NCI-H2196 (cell line): ENCODE measurements around the gene MTA1.

Experiments
- DNase-seq: peaks from one replicate; lab custom pipeline; 2025; ENCODE audit not compliant: unreplicated experiment; lab: John Stamatoyannopoulos, UW

Gene MTA1

GRCh38 chr14:105474483-105475268 lies 55.0 kb downstream of the MTA1 start, which contains the start of gene CRIP2:
Gene CRIP2 (plus strand): TSS chr14:105474821. CDS start chr14:105474863, 42 bp downstream.
- peak; percentile 61 for DNase-seq

DNA sequence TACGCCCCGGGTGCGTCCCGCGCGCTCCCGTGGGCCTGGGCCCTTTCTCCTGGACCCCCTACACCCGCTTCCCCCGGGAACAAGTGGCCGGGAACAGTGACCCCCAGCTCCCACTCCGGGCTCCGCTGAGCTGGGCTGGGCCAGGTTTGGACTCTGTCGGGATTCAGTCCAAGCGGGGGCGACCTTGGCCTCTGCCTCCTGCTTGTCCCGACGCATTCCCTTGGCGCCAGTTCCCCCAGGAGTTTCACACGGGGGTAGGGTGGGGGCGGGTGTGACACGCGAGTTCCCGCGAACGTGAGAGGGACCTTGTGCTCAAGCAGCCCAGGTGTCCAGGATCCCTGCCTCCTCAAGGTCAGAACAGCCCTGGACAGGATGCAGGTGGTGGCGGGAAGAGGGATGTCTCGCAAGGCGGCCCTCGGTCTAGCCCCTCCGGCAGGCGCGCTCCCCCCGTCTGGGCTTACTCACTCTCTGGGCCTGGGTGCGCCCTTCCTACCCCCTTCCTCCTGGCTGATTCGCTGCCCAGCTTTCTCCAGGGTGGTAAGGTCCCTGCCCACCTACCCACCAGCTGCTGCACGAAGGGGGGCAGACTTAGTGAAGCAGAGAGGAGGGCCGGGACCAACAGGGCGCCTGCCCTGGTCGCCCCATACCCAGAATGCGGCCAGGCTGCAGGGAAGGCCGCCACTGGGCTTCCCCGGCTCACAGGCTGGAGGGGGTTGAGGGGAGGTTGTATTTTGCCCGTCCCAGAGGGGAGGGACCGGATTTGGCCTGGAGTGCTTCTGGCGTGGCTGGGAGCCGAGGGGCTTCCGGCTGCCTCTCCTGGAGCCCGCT lies 55.9 kb downstream of the MTA1 start:
- DNase-seq, result no peak

DNA sequence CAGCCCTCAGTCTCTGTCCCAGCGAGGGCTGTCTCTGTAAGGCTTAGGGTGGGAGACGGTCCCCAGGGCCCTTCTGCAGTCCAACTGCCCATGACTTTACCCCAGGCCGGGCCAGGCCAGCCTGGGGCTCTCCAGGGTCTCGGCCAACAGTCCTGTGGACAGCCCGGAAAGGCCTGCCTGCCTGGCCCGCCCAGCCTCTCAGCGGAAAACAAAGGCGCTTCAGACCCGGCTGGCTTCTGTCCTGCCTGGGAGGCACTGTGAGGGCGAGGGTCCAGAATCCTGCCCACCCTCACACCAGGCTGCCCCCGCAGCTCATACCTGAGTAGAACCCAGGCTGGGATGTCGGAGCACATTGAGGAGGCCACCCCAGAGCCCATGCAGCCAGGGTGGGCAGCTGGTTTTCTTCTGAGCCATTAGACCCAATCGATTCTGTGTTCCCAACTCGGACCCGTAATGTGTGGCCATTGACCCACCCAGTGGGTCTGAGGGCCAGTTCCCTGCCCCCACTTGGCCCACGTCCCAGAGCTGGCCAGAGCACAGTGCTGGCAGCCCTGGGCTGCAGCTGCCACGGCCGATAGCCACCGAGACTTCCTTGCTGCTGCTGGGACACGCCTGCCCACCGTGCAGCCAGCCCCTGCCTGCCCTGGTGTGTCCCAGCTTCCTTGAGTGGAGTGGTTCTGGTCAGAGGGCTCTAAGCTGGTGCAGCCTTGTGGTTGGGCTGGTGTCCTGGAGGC lies 56.6 kb downstream of the MTA1 start:
- DNase-seq, result peak; percentile 53

DNA sequence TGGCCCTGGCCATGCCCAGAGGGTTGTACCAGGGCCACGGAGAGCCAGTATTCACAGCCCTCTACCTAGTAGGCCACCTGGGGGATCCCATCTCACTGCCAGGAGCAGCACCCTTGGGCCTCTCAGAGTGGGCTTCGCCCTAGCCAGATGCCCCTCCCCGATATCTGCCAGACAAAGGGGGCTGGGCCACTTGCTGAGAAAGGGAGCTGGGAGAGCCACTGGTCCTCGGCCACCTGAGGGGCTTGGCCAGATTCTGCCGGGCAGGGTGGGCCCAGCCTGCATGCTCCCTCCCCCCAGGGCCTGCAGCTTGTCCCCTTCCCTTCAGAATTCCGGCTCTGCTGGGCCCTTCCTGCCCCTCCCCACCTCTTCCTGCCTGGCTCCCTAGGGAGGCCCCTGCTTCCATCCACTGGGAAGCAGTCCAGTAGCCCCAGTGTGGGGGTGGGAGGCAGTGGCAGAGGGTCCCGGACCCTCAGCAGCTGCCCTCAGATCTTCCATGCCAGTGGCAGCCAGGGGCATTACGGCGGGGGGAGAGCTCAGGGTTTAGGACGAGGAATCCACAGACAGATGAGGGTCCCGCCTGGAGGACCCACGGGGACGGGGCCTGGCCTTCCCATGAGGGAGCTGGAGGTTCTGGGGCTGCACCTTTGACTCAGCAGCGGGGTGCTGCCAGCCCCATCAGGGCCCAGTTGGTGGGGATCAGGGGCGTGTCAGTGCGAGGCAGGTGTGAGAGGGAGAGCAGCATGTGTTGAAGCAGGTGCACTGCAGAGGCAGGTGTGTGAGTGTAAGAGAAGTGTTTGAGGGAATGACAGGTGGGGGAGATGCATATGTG lies 57.4 kb downstream of the MTA1 start:
- DNase-seq, result no peak

DNA sequence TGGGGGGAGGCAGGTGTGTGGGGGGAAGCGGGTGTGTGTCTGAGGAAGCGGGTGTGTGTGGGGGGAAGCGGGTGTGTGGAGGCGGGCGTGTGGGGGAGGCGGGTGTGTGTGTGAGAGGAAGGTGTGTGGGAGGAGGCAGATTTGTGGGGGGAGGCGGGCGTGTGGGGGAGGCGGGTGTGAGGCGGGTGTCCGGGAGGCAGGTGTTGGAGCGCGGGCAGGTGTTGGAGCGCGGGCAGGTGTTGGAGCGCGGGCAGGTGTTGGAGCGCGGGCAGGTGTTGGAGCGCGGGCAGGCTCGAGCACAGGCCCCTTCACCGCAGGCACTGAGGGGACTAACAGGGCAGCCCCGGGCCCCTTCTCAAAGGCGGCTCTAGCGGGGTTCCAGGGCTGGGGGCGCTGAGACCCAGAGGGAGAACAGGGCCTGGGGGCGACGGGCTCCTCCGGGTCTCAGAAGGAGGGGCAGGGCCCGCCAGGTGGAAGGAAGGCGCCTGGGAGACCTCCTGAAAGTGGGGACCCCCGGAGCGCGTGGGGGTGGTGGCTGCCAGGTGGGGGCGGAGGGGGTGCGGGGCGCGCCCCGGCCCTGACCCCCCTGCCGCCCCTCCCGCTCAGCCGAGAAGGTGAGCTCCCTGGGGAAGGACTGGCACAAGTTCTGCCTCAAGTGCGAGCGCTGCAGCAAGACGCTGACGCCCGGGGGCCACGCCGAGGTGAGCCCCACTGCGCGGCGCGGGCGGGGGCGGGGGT lies 58.2 kb downstream of the MTA1 start:
- DNase-seq, result peak; percentile 25

DNA sequence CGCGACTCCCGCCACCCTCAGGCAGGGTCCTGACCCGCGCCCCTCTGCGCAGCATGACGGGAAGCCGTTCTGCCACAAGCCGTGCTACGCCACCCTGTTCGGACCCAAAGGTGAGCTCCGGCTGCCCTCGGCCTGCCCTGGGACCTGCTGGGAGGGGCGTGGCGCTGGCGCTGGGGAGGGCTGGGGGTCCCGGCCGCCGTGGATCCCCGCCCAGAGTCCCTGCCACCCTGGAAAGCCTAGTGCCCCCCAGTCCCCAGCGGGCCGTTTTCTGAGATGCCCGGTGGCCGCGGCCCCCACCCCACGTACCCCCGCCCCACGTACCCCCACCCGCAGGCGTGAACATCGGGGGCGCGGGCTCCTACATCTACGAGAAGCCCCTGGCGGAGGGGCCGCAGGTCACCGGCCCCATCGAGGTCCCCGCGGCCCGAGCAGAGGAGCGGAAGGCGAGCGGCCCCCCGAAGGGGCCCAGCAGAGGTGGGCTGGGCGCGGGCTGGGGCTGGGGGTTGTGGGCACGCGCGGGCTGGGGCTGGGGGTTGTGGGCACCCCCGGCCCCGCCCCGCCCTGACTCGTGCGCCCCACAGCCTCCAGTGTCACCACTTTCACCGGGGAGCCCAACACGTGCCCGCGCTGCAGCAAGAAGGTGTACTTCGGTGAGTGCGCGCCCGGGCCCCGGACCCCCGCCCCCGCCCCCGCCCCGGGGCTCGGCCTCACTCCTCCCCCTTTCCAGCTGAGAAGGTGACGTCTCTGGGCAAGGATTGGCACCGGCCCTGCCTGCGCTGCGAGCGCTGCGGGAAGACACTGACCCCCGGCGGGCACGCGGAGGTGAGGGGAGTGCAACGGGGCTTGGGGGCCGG lies 59.0 kb downstream of the MTA1 start:
- no peak for DNase-seq

GRCh38 chr14:105479431-105480158 lies 60.0 kb downstream of the MTA1 start:
- DNase-seq, result no peak

DNA sequence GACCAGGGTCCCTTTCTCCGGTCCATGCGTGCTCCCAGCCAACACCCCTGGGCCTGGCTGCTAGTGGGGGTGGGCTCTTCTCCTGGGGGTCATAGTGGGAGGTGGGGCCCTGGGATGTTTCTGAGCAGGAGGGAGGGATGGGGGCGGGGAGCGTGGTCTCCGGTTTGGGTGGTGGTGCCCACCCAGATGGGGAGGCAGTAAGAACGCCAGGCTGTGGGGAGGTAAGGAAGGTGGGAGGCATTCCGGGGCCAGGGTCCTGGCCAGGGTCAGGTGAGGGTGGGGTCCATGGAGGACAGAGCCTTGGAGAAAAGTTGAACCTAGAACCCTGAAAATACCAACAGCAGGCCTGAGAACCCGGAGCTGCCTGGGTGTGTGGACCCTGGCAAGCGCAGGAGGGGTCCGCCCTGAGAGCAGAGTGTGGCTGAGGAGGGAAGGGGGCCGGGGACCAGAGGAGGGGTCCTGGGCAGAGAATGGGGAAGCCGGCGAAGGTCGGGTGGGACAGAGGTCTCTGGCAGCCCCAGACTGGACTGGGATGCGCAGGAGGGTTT lies 60.6 kb downstream of the MTA1 start:
- no peak for DNase-seq

DNA sequence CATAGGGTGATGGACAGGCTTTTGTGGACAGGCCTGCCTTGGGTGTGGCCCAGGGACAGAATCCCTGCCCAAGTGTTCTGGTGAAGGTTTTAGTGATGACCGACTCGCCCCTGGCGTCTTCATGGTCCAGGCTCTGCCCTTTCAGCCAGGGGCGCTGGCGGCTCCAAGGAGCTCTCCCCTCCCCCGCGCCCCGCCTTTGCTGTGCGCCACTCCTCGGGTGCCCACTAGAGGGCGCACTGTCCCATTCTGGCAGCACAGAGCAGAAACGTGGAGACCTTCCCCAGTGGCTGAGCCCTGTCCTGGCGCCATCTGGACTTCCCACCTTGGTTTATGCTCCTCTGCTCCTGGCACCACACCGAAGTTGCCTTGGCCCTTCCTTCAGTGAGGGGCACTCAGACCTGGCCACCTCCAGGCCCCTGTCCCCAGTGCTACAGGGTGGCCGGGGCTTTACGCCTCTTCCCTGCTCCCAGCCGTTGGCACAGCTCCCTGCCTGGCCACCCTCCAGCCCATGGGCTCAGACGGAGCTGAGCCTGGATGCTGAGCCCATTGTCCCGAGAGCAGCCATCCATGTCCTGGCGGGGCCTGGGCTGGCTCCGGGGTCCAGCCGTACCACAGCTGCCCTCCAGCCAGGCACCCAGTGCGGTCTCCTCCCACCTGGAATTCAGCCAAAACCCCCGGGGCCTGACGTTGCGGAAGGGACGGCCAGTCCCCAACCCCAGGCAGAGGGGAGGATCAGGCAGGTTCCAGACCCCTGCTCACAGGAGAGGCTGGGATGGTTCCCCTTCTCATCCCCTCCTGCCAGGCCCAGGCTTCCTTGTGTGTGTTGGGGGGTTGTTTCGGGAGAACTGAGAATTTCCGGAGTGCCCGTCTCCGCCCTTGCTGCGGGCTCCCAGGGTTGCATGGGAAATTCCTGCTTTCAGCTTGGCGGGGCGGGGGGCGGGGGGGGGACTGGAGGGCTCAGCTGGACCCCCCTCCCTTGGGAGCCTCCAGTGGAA lies 61.5 kb downstream of the MTA1 start:
- peak; percentile 75 for DNase-seq

DNA sequence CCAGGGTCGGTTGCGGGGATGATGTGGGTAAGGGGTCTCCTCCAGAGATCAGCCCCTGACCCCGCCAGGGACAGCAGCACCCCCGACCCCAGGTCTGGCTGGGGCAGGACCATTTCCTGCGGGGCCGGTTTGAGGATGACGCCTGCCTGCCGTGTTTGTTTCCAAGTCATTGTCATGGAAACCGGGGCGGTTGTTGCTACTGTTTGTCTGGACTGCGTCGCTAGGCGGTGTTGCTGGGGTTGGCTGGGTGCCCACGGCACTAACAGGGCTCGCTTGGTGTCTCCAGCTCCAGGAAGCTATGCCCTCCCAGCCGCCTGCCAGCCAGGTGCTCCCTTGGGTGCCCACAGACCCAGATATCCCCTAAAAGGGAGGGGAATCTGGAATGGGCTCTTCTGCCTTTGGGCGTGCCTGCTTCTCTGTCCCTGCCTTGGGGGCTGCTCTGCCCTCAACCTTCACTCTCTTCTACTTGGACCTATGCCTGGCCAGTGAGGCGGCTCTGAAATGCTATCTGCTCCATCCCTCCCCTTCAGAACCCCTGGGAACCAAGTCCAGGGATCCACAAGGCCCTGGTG lies 62.3 kb downstream of the MTA1 start:
- peak; percentile 87 for DNase-seq

- no peak for DNase-seq
Observed at GRCh38 chr14:105482486-105483110, 63.0 kb downstream of the MTA1 start.

- DNase-seq, result no peak
Observed at GRCh38 chr14:105483300-105484068, 63.9 kb downstream of the MTA1 start.

- DNase-seq, result no peak
Observed at GRCh38 chr14:105484069-105484996, 64.7 kb downstream of the MTA1 start.

GRCh38 chr14:105484997-105485393 lies 65.4 kb downstream of the MTA1 start:
- DNase-seq, result no peak
